IgD-negative memory B cell (primary cell): ENCODE measurements around the gene ABHD17A. TPM values are rescaled to one million over a fixed set of nuclear protein-coding genes. Genes with fewer than 3 reads are reported as not detected.
A peak's percentile ranks its signal among the peaks of the same experiment; 100 is the strongest.
"Not testable (repeated sequence)": the region's sequence is repeated elsewhere in the genome, so short reads cannot be mapped to it uniquely, and the experiment has no call there.

ENCODE experiments used
- H3K27ac Mint-ChIP-seq, 3 donors: one replicate each; pipeline ENCODE4 v1.8.0; 2020 to 2022; ENCODE audit warnings: mild to moderate bottlenecking in 3 of 3, mixed read lengths in 3 of 3, moderate library complexity in 1 of 3
- H3K27me3 Mint-ChIP-seq: one replicate; pipeline ENCODE4 v1.8.0; 2021; ENCODE audit warnings: mixed read lengths
- H3K36me3 Mint-ChIP-seq: one replicate; pipeline ENCODE4 v1.8.0; 2020; ENCODE audit warnings: mild to moderate bottlenecking, mixed read lengths
- H3K4me1 Mint-ChIP-seq, 3 donors: one replicate each; pipeline ENCODE4 v1.8.0; 2020 to 2022; ENCODE audit warnings: mixed read lengths in 3 of 3, mild to moderate bottlenecking in 1 of 3
- H3K4me3 Mint-ChIP-seq, 4 donors: one replicate each; pipeline ENCODE4 v1.8.0; 2020 to 2022; ENCODE audit warnings: mild to moderate bottlenecking in 4 of 4, mixed read lengths in 4 of 4, moderate library complexity in 3 of 4
- H3K9me3 Mint-ChIP-seq, 3 donors: one replicate each; pipeline ENCODE4 v1.8.0; 2020 to 2021; ENCODE audit warnings: mixed read lengths in 3 of 3, mild to moderate bottlenecking in 1 of 3
- polyA plus RNA-seq: library from polyadenylated mRNA; unstranded; fragments of 300-500 nt; fragmentation: Illumina TruSeq; gene quantifications from one replicate; pipeline ENCODE4 v1.2.3, GENCODE V29; 2021

The ABHD17A gene
- 107 TPM for polyA plus RNA-seq

- not testable (repeated sequence) for H3K27me3 Mint-ChIP-seq, H3K36me3 Mint-ChIP-seq, H3K9me3 Mint-ChIP-seq
- Mint-ChIP-seq H3K27ac (peak within 1 kb of the TSS; percentile 90 to 98 (median 97)), H3K4me3 (peak within 1 kb of the TSS; percentile 96 to 99 (median 98)), H3K4me1 (peaks cover 20 to 26% (median 22%) of the 10 kb centered on the region in 3 donors)
Observed at GRCh38 chr19:1885398-1886119, at the start of gene ABHD17A. Gene ABHD17A, minus strand, starts transcription at chr19:1885496. Its CDS starts 3,930 bp downstream, at chr19:1881566.

- Mint-ChIP-seq H3K9me3 (peaks cover 0 to 3% (median 0%) of the 10 kb centered on the region in 3 donors), H3K27ac (peak overlapping the region in 2 of 3 donors; percentile 60 to 84), H3K36me3 (peaks cover 4% of the 10 kb centered on the region), H3K4me3 (peak overlapping the region; percentile 31 to 44 (median 39)), H3K4me1 (peaks cover 21 to 32% (median 30%) of the 10 kb centered on the region in 3 donors), H3K27me3 (peaks cover 2% of the 10 kb centered on the region)
Observed at GRCh38 chr19:1933942-1934341, 48.6 kb upstream of the ABHD17A start.

GRCh38 chr19:1933244-1933643 lies 47.9 kb upstream of the ABHD17A start:
- H3K27me3 Mint-ChIP-seq: peaks cover 2% of the 10 kb centered on the region
- peak overlapping the region; percentile 84 to 96 (median 89) for H3K27ac Mint-ChIP-seq
- H3K4me1 Mint-ChIP-seq: peaks cover 21 to 32% (median 30%) of the 10 kb centered on the region in 3 donors
- peaks cover 4% of the 10 kb centered on the region for H3K36me3 Mint-ChIP-seq
- H3K9me3 Mint-ChIP-seq: peaks cover 0 to 3% (median 0%) of the 10 kb centered on the region in 3 donors
- H3K4me3 Mint-ChIP-seq: peak overlapping the region; percentile 51 to 83 (median 74)

DNA sequence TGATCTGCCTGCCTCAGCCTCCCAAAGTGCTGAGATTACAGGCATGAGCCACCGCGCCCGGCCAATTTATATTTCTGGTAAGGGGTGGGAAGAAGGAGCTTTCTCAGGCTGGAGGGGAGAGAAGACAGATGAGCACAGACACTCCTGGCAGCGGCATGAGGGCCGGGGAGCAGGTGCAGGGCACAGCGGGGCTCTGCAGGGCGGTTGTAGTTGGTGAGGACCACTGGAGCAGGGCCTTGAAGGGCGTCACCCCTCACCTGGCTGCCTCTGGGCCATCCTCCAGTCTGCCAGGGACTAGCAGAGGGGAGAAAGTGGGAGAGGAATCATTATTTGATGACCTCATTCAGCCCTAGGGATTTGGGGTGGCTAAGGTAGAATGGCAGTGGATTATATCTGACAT lies 47.1 kb upstream of the ABHD17A start:
- Mint-ChIP-seq H3K27me3 (peaks cover 2% of the 10 kb centered on the region), H3K9me3 (peaks cover 0 to 3% (median 0%) of the 10 kb centered on the region in 3 donors), H3K4me3 (peak overlapping the region in 3 of 4 donors; percentile 48 to 89 (median 72)), H3K4me1 (peaks cover 21 to 36% (median 31%) of the 10 kb centered on the region in 3 donors), H3K36me3 (peaks cover 4% of the 10 kb centered on the region), H3K27ac (peak overlapping the region; percentile 76 to 89 (median 84))

GRCh38 chr19:1931445-1931844 lies 46.1 kb upstream of the ABHD17A start:
- Mint-ChIP-seq H3K27ac (peak overlapping the region in 2 of 3 donors; percentile 23 to 66), H3K4me3 (peak overlapping the region in 1 of 4 donors; percentile 55)

GRCh38 chr19:1929021-1929742 lies 43.9 kb upstream of the ABHD17A start:
- H3K36me3 Mint-ChIP-seq: no peaks in the 10 kb centered on the region
- H3K9me3 Mint-ChIP-seq: no peaks in the 10 kb centered on the region
- H3K4me3 Mint-ChIP-seq: peak overlapping the region; percentile 54 to 94 (median 84)
- peaks cover 14 to 29% (median 23%) of the 10 kb centered on the region in 3 donors for H3K4me1 Mint-ChIP-seq
- H3K27me3 Mint-ChIP-seq: peaks cover 2% of the 10 kb centered on the region
- H3K27ac Mint-ChIP-seq: peak overlapping the region; percentile 69 to 81 (median 76)

More at GRCh38 chr19:1931445-1931844, 46.1 kb upstream of the ABHD17A start:
- Mint-ChIP-seq H3K9me3 (peaks cover 0 to 3% (median 0%) of the 10 kb centered on the region in 3 donors), H3K4me1 (peaks cover 21 to 32% (median 31%) of the 10 kb centered on the region in 3 donors), H3K27me3 (peaks cover 2% of the 10 kb centered on the region), H3K36me3 (peaks cover under 1% of the 10 kb centered on the region)

DNA sequence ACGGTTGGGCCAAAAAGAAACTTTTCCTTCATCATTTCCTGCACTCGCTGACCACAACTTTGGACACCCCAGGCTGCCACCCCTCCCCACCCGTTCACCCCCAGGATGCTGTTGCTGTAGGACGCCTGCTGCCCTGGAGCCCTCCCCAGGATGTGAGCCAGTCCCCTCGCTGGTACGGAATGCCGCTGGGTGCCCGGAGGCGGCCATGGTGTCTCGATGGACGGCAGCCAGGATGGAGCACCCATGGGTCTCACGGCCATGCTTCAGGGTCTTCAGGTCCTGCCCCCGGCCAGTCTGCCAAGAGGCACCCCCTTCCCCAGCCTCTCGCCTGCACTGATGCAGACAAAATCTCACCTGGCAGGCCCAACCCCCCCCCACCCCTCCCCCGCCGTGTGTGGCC lies 40.2 kb upstream of the ABHD17A start:
- Mint-ChIP-seq H3K36me3 (no peaks in the 10 kb centered on the region), H3K27ac (peak overlapping the region in 1 of 3 donors; percentile 39), H3K9me3 (no peaks in the 10 kb centered on the region), H3K4me3 (no peak overlapping the region), H3K4me1 (peaks cover 0 to 22% (median 7%) of the 10 kb centered on the region in 3 donors), H3K27me3 (peaks cover 2% of the 10 kb centered on the region)

DNA sequence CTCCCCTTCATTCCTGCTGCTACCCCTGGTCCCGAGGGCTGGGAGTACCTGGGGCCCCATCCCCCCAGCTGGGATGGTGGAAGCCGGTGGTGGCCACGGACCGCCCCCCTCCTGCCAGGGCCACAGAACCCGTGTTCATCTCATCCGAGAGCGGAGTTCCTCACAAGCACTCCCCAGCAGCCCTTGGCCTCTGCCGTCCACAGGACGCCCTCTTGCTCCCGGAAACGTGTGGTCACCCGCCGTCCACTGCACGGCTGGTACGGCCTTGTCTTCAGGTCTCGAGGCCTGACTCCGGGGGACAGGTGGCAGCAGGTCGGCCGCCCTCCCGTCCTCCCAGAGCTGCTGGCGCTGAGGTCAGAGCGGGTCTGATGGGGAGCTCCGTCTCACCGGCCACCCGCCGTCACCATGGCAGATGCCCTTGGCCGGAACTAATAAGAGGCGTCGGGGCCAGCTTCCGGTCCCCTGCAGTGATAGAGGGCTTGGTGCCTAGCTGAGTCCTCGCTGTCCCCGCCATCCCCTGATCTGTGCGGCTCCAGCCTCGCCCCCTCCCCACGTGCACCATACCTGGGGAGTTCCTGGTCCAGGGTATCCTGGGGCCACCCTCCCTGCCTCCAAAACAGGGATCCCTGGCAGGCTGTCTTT lies 39.1 kb upstream of the ABHD17A start:
- H3K4me3 Mint-ChIP-seq: no peak overlapping the region
- H3K4me1 Mint-ChIP-seq: peaks cover 0 to 17% (median 5%) of the 10 kb centered on the region in 3 donors
- H3K9me3 Mint-ChIP-seq: no peaks in the 10 kb centered on the region
- H3K27ac Mint-ChIP-seq: peak overlapping the region in 1 of 3 donors; percentile 4
- no peaks in the 10 kb centered on the region for H3K36me3 Mint-ChIP-seq
- no peaks in the 10 kb centered on the region for H3K27me3 Mint-ChIP-seq

DNA sequence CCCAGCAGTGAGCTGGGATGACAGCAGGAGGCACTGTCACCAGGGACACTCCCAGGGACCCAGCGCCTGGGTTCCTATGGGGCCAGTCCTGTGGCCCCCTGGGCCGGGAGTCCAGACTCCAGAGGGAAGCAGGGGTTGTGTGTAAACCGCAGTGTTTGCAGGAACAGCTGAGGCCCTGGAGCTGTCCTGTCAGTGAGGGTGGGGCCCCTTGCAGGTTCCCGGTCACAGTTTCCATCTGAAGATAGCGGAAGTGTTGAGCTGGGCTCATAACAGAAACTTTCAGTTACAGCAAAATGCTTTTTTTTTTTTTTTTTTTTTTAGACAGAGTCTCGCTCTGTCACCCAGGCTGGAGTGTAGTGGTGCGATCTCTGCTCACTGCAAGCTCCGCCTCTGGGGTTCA lies 38.0 kb upstream of the ABHD17A start:
- Mint-ChIP-seq H3K27me3 (no peaks in the 10 kb centered on the region), H3K9me3 (no peaks in the 10 kb centered on the region), H3K36me3 (no peaks in the 10 kb centered on the region), H3K4me3 (peak overlapping the region in 3 of 4 donors; percentile 74 to 88 (median 81)), H3K4me1 (peaks cover 0 to 16% (median 1%) of the 10 kb centered on the region in 3 donors), H3K27ac (peak overlapping the region in 2 of 3 donors; percentile 89 to 92)

DNA sequence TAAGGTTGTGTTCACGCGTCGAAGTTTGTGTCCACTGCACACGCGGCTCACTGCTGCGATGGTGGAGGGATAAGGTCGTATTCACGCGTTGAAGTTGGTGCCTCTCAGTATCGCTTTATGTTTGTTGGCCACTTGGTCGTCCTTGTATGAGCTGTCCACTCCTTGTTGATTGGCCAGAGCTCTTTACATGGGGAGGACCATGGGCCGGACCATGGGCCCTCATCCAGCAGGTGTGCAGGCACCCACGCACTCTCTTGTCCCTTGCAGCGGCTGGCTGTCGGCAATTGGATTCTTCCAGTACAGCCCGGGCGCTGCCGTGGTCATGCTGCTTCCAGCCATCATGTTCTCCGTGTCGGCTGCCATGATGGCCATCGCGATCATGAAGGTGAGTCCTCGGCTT lies 37.5 kb upstream of the ABHD17A start:
- H3K27me3 Mint-ChIP-seq: no peaks in the 10 kb centered on the region
- peaks cover 0 to 14% (median 1%) of the 10 kb centered on the region in 3 donors for H3K4me1 Mint-ChIP-seq
- peak overlapping the region; percentile 53 to 92 (median 89) for H3K27ac Mint-ChIP-seq
- no peaks in the 10 kb centered on the region for H3K9me3 Mint-ChIP-seq
- no peaks in the 10 kb centered on the region for H3K36me3 Mint-ChIP-seq
- H3K4me3 Mint-ChIP-seq: no peak overlapping the region

DNA sequence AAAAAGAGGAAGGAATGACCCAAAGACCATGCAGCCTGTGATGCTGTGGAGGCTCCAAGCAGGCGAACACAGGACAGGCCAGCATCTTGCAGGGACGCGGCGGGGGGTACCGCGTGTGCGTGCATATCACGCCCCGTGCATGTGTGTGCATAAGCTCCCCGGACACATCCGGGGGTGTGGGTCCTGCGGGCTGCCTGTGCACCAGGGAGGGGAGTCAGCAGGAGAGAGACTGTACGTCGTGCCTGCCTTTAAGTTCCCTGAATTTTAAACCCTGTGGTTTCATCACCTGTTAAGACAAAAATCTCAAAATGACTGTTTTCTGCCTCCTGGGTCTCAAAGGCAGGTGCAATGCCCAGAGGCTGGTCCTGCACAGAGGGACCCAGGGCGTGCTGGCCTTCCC lies 36.5 kb upstream of the ABHD17A start:
- H3K36me3 Mint-ChIP-seq: no peaks in the 10 kb centered on the region
- H3K9me3 Mint-ChIP-seq: no peaks in the 10 kb centered on the region
- H3K27me3 Mint-ChIP-seq: no peaks in the 10 kb centered on the region
- H3K27ac Mint-ChIP-seq: peak overlapping the region in 2 of 3 donors; percentile 59 to 92
- H3K4me3 Mint-ChIP-seq: no peak overlapping the region
- peaks cover 0 to 12% (median 0%) of the 10 kb centered on the region in 3 donors for H3K4me1 Mint-ChIP-seq

GRCh38 chr19:1921326-1921725 lies 36.0 kb upstream of the ABHD17A start:
- no peak overlapping the region for H3K4me3 Mint-ChIP-seq
- no peaks in the 10 kb centered on the region for H3K9me3 Mint-ChIP-seq
- H3K27ac Mint-ChIP-seq: peak overlapping the region in 1 of 3 donors; percentile 92
- peaks cover 0 to 12% (median 0%) of the 10 kb centered on the region in 3 donors for H3K4me1 Mint-ChIP-seq
- no peaks in the 10 kb centered on the region for H3K27me3 Mint-ChIP-seq
- no peaks in the 10 kb centered on the region for H3K36me3 Mint-ChIP-seq

- H3K4me3 Mint-ChIP-seq: no peak overlapping the region
- no peaks in the 10 kb centered on the region for H3K9me3 Mint-ChIP-seq
- peaks cover 0 to 12% (median 0%) of the 10 kb centered on the region in 3 donors for H3K4me1 Mint-ChIP-seq
- H3K36me3 Mint-ChIP-seq: no peaks in the 10 kb centered on the region
- no peaks in the 10 kb centered on the region for H3K27me3 Mint-ChIP-seq
- H3K27ac Mint-ChIP-seq: no peak overlapping the region
Observed at GRCh38 chr19:1920644-1921043, 35.3 kb upstream of the ABHD17A start.

DNA sequence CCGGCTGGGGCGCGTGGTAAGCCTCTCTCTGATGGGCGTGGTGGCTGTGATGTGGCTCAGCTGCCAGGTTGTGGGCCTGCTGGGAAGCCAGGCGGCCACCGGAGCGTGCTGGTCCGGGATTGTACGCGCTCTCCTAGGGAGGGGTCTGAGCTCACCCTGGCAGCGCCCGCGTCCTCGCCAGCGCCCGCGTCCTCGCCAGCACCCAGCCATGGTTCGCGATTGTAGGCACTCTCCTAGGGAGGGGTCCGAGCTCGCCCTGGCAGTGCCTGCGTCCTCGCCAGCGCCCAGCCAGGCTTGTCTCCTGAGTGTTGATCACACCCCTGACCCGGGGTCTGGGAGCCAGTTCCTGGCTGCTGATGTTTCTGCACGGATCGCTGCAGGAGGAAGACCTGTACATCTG lies 33.7 kb upstream of the ABHD17A start:
- Mint-ChIP-seq H3K27me3 (no peaks in the 10 kb centered on the region), H3K9me3 (no peaks in the 10 kb centered on the region), H3K27ac (no peak overlapping the region), H3K36me3 (no peaks in the 10 kb centered on the region), H3K4me1 (peaks cover 0 to 12% (median 0%) of the 10 kb centered on the region in 3 donors), H3K4me3 (no peak overlapping the region)

DNA sequence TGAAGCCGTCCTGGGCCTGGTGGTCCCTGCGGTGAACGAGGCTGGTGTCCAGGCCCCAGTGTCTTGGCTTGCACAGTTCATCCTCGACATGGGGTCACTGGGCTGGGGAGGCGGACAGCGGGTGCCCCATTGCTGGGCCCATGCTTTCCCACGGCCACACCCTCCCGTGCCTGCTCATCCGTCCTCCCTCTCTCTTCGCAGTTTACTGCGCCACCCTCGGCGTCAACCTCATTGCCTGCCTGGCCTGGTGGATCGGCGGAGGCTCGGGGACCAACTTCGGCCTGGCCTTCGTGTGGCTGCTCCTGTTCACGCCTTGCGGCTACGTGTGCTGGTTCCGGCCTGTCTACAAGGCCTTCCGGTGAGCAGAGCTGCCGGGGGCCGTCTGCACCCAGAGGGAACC lies 32.6 kb upstream of the ABHD17A start:
- Mint-ChIP-seq H3K36me3 (no peaks in the 10 kb centered on the region), H3K9me3 (no peaks in the 10 kb centered on the region), H3K4me3 (no peak overlapping the region), H3K27me3 (no peaks in the 10 kb centered on the region), H3K27ac (no peak overlapping the region), H3K4me1 (peaks cover 0 to 3% (median 0%) of the 10 kb centered on the region in 3 donors)
